Omental fat pad (tissue), 4 donors: ENCODE results near the gene DOK6. TPM values are rescaled to one million over a fixed set of nuclear protein-coding genes. Genes with fewer than 3 reads are reported as not detected.

Experiments used
- ATAC-seq: fragments of 150-250 bp; one replicate; pipeline ENCODE4 v1.9.1; 2016; ENCODE audit warnings: mild to moderate bottlenecking, moderate library complexity; ENCODE audit not compliant: low FRiP score
- DNase-seq: peaks from one replicate; pipeline ENCODE4 v3.0.0-alpha.2; 2019; ENCODE audit warnings: low spot score
- total RNA-seq, 4 donors: library from RNA; depleted of rRNA; stranded (reverse); fragments of >200 nt; gene quantifications; one replicate each; pipeline ENCODE4 v1.1.0, GENCODE V29; 2016
- TF ChIP-seq, protein P1 (sequence below), 3 donors: fragments of 450-650 bp; IDR thresholded peaks; one replicate each; pipeline ENCODE4 v1.5.1; 2016 to 2017; ENCODE audit warnings: antibody characterized with exemption in 3 of 3, mild to moderate bottlenecking in 3 of 3, moderate library complexity in 2 of 3

The DOK6 gene
- total RNA-seq, 4 donors from 2014 or later: 0.19 to 2.7 (median 1.5) TPM

DNA sequence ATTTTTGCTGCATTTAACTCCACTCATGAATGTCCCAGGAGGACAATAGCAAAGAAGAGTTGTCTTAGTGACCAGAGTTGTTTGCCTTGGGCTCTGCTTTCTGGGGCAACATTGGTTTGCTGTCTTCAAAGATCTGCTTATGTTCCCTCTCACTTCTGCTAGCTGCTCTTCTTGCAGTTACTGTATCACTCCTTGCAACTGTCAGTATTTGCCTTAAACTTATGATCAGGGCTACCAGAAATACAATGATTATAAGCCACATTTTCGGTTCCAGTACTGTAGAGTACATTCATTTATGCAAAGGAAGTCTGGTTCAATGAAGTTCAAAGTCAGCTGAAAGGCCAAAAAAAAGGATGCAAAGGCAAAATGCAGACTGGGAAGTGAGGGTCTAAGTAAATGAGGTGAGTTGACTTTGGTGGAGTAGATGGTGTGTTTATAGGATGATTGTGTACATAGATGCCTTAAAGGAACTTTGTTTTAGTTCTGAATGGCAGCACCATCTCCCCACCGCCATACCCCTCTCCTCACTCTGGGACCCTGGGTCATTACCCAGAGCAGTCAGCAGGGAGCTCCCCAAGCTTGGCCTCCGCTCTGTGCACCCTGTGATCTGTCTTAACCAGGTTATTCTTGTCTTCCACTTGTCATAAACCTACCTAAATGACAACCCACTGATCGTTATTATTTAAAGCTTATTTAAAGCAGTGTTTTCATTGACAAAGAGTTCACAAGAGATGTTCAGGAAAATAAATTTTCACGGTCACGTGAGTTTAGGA lies 236.0 kb downstream of the DOK6 start:
- DNase-seq: no peak
- ATAC-seq: no peak
- TF ChIP-seq, protein P1, sequence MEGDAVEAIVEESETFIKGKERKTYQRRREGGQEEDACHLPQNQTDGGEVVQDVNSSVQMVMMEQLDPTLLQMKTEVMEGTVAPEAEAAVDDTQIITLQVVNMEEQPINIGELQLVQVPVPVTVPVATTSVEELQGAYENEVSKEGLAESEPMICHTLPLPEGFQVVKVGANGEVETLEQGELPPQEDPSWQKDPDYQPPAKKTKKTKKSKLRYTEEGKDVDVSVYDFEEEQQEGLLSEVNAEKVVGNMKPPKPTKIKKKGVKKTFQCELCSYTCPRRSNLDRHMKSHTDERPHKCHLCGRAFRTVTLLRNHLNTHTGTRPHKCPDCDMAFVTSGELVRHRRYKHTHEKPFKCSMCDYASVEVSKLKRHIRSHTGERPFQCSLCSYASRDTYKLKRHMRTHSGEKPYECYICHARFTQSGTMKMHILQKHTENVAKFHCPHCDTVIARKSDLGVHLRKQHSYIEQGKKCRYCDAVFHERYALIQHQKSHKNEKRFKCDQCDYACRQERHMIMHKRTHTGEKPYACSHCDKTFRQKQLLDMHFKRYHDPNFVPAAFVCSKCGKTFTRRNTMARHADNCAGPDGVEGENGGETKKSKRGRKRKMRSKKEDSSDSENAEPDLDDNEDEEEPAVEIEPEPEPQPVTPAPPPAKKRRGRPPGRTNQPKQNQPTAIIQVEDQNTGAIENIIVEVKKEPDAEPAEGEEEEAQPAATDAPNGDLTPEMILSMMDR (IDR thresholded peaks at IDR 0.05): no peak

DNA sequence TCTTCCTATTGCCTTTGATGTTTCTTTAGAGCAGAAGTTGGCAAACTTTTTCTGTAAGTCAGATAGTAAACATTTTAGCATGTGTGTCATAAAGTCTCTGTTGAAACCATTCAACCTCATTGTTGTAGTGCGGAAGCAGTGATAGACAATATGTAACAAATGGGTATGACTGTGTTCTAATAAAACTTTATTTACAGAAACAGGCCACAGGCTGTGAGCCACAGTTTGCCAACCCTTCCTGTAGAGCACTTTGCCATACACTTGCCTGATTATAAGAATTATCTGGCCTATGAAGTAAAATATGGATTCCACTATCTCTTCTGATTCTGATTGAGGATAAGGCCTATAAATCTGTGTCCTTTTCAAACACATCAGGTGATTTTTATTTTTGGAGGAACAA lies 237.4 kb downstream of the DOK6 start:
- DNase-seq (no peak), ATAC-seq (no peak)
- TF ChIP-seq, protein P1 (IDR thresholded peaks at IDR 0.05): no peak

DNA sequence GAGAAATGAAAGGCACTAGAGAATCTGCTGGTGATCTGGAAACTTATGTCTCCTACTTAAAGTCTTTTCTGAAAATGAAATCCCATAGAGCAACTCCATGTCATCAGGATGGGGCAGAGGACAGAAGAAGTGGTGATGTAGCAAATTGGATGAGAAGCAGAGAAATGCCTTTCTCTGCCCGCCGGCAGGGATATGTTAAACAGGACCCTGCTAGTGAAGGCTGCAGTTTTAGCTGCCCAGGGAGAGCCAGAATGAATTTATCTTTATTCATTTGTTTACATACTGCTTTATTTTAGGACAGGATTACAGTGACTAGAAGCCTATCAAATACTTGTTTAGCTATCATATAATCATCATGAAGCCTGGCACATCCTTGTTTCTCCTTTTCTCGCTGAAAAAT lies 247.0 kb downstream of the DOK6 start:
- ATAC-seq: no peak
- TF ChIP-seq, protein P1 (IDR thresholded peaks at IDR 0.05): no peak
- no peak for DNase-seq

DNA sequence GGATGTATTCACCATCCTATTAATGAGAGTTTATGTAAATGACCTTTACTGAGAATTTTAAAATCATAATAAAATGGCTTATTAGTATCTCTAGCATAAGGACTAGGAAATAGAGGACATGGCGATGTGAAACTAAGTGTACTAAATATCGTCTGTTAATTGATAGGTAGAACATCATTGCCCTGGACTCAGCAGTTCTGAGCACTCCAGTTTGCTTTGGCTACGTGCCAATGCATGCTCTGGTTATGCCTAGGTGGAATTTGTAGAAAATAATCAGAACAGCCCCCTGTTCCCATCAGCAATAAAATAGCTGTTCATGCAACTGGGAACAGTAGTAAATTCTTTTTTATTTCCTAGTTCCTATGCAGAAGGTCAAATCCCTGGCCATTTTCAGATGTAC lies 247.8 kb downstream of the DOK6 start:
- ATAC-seq (no peak), DNase-seq (no peak)
- TF ChIP-seq, protein P1 (IDR thresholded peaks at IDR 0.05): no peak

DNA sequence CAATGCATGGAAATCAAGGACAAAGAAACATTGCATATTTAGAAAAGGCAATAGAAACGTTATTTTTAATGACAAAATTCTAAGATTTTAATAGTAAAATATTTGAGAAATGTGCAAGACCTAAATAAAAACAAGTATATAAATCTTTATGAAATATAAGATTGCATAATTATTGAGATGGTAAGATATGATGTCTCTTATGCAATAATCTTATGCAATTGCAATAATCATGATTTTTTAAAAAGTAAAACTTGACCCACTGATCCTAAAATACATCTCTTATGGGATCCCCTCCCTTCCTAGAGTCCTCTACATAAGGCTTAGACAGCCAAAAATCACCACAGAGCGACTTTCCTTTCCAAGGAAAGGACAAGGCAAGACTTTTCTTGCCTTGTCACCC lies 249.0 kb downstream of the DOK6 start:
- ATAC-seq (no peak), DNase-seq (no peak)
- TF ChIP-seq, protein P1 (IDR thresholded peaks at IDR 0.05): no peak

DNA sequence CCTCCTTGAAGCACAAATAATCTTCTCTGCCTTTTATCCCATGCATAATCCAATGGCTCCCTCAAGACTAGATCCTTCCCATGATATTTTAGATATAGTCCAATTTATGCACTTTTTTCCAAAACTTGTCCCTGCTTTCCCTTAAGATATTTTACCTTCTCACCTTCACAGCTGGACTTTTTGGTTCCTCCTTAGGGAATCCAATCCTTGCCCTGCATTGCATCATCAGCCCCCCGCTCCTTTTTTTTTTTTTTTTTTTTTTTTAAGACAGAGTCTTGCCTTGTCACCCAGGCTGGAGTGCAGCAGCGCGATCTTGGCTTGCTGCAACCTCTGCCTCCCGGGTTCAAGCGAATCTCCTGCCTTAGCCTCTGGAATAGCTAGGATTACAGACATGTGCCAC lies 250.6 kb downstream of the DOK6 start:
- ATAC-seq: no peak
- no peak for DNase-seq
- TF ChIP-seq, protein P1 (IDR thresholded peaks at IDR 0.05): no peak

DNA sequence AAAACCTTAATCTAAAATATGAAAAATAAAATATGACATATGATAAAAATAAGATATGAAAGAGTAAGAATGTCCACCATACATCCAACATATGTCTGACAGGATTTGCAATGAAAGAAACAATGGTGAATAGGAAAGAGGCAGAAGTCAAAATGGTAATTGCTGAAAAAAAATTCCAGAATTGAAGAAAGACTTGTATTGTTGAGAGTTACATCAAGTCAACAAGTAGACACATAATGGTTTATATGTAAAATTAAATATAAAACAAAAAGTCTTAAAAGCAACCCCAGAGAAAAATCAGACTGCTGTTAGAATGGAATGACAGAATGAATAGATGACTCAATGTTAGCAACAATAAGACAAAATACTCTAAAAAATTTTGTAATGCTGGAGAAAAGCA lies 255.1 kb downstream of the DOK6 start:
- DNase-seq (no peak), ATAC-seq (no peak)
- TF ChIP-seq, protein P1 (IDR thresholded peaks at IDR 0.05): no peak
